Chondrocyte (in vitro differentiated cells): ENCODE data around the gene MTARC1. TPM values are rescaled to one million over a fixed set of nuclear protein-coding genes. Genes with fewer than 3 reads are reported as not detected.
A peak's percentile ranks its signal among the peaks of the same experiment; 100 is the strongest.

Experiments used
- DNase-seq: peaks from one replicate; pipeline ENCODE4 v3.0.0; 2021; ENCODE audit warnings: mixed read lengths, low spot score
- H3K27ac Mint-ChIP-seq: one replicate; pipeline ENCODE4 v1.8.0; 2021; ENCODE audit warnings: mild to moderate bottlenecking, moderate library complexity, mixed read lengths; ENCODE audit not compliant: unreplicated experiment
- H3K27me3 Mint-ChIP-seq: 2 replicates; pipeline ENCODE4 v1.8.0; 2021; ENCODE audit warnings: low read depth, mixed read lengths
- H3K36me3 Mint-ChIP-seq: 2 replicates; pipeline ENCODE4 v1.8.0; 2021; ENCODE audit warnings: low read depth, mixed read lengths
- H3K4me1 Mint-ChIP-seq: 2 replicates; pipeline ENCODE4 v1.8.0; 2021; ENCODE audit warnings: low read depth, mild to moderate bottlenecking, mixed read lengths
- H3K4me3 Mint-ChIP-seq: one replicate; pipeline ENCODE4 v1.8.0; 2021; ENCODE audit warnings: mild to moderate bottlenecking, moderate library complexity, mixed read lengths; ENCODE audit not compliant: unreplicated experiment
- H3K9me3 Mint-ChIP-seq: 2 replicates; pipeline ENCODE4 v1.8.0; 2021; ENCODE audit warnings: low read depth, mixed read lengths
- total RNA-seq: library from RNA; stranded (reverse); gene quantifications from 3 replicates; pipeline ENCODE4 v1.2.1, GENCODE V29; 2021
- TF ChIP-seq, protein P1 (sequence below): fragments of 200-600 bp; sonication (generic); IDR thresholded peaks from 2 replicates; pipeline ENCODE4 v1.5.0; 2021; ENCODE audit warnings: antibody characterized with exemption, mild to moderate bottlenecking, moderate library complexity

The MTARC1 gene
- total RNA-seq, 1 donor from 2014 or later: 2.5 TPM

DNA sequence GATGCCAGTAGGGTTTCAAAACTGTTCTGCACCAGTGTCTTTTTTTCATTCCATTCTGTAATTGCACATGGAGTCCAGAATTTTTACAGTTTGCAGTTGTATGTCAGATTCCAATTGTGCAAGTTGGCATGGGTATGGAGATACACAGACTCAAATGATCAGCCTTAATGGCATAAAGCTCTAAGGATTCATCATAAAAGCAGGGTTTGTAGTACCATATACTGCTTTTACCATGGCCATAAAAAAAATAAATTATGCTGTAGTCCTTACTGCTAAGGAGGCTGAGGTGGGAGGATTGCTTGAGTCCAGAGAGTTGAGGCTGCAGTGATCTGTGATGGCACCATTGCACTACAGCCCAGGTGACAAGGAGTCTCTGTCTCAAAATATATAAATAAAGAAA, 10.3 kb downstream of the MTARC1 start:
- no peaks in the 10 kb centered on the region for H3K27me3 Mint-ChIP-seq
- H3K4me1 Mint-ChIP-seq: peaks cover 2% of the 10 kb centered on the region
- H3K36me3 Mint-ChIP-seq: peaks cover 3% of the 10 kb centered on the region
- TF ChIP-seq, protein P1, sequence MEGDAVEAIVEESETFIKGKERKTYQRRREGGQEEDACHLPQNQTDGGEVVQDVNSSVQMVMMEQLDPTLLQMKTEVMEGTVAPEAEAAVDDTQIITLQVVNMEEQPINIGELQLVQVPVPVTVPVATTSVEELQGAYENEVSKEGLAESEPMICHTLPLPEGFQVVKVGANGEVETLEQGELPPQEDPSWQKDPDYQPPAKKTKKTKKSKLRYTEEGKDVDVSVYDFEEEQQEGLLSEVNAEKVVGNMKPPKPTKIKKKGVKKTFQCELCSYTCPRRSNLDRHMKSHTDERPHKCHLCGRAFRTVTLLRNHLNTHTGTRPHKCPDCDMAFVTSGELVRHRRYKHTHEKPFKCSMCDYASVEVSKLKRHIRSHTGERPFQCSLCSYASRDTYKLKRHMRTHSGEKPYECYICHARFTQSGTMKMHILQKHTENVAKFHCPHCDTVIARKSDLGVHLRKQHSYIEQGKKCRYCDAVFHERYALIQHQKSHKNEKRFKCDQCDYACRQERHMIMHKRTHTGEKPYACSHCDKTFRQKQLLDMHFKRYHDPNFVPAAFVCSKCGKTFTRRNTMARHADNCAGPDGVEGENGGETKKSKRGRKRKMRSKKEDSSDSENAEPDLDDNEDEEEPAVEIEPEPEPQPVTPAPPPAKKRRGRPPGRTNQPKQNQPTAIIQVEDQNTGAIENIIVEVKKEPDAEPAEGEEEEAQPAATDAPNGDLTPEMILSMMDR: no peak
- no peak overlapping the region for H3K4me3 Mint-ChIP-seq
- no peaks in the 10 kb centered on the region for H3K9me3 Mint-ChIP-seq
- no peak overlapping the region for H3K27ac Mint-ChIP-seq
- no peak for DNase-seq

DNA sequence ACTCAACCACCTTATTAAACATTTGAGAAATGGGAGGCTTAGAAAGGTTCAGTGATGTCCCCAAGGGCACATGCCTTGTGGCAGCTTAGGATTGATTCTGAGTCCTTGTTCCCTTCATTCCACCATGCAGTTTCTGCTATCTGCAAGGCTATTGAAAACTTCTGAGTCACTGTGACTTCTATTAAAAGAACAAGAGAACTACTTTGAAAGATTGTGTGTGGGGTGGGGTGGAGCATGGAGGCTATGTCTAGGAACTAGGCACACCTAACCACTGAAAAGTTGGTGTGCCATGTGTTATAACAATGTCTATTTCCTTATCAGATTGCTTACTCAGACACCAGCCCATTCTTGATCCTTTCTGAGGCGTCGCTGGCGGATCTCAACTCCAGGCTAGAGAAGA, 10.8 kb downstream of the MTARC1 start:
- Mint-ChIP-seq H3K36me3 (peaks cover 3% of the 10 kb centered on the region), H3K9me3 (no peaks in the 10 kb centered on the region), H3K4me1 (peaks cover 2% of the 10 kb centered on the region), H3K27me3 (no peaks in the 10 kb centered on the region), H3K4me3 (no peak overlapping the region), H3K27ac (no peak overlapping the region)
- TF ChIP-seq, protein P1: no peak
- no peak for DNase-seq

- H3K9me3 Mint-ChIP-seq: no peaks in the 10 kb centered on the region
- peaks cover 9% of the 10 kb centered on the region for H3K4me1 Mint-ChIP-seq
- no peak for DNase-seq
- TF ChIP-seq, protein P1: no peak
- H3K36me3 Mint-ChIP-seq: peaks cover 3% of the 10 kb centered on the region
- no peak overlapping the region for H3K27ac Mint-ChIP-seq
- H3K27me3 Mint-ChIP-seq: no peaks in the 10 kb centered on the region
- no peak overlapping the region for H3K4me3 Mint-ChIP-seq
Observed at GRCh38 chr1:220798338-220798737, 11.6 kb downstream of the MTARC1 start.

- no peak for DNase-seq
- H3K27ac Mint-ChIP-seq: no peak overlapping the region
- H3K4me3 Mint-ChIP-seq: no peak overlapping the region
- peaks cover 3% of the 10 kb centered on the region for H3K36me3 Mint-ChIP-seq
- TF ChIP-seq, protein P1: no peak
- no peaks in the 10 kb centered on the region for H3K27me3 Mint-ChIP-seq
- H3K4me1 Mint-ChIP-seq: peaks cover 26% of the 10 kb centered on the region
- H3K9me3 Mint-ChIP-seq: no peaks in the 10 kb centered on the region
Observed at GRCh38 chr1:220800262-220800661, 13.5 kb downstream of the MTARC1 start.

DNA sequence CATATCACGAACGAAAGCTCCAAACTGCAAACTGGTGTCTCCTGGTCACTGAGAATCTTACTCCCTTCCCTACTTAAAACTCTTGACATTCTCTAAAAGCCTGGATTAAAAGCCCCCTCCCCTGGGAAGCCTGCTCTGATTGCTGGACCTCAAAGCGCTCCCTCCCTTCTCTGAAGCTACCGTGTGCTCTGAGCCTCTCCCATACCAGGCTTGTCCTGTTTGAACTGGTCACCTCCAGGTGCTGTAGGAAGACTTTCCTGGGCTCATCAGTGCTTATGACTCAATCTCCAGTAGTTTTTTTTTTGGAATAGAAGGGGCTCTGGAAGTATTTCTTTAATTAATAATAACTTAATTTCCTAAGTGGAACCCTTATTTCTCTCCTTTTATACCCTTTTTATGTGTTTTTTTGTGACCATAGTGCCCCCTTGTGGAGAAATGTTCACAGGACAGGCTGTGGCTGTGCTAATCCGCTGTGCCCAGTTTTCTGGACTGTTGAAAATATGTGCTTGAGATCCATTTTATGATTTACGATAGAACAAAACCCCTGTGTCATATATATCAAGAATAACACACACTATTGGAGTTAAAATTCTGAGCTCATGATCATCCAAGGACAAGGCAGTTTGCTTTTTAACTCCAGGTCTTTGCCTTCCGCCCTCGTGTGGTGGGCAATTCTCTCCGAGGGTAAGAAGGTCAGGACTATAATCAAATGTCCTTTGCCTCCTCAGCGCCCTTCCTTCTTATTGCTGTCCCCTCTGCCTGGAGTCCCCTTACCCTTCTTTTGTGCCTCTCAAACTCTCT, 16.9 kb downstream of the MTARC1 start:
- no peaks in the 10 kb centered on the region for H3K9me3 Mint-ChIP-seq
- H3K36me3 Mint-ChIP-seq: peaks cover 3% of the 10 kb centered on the region
- H3K27me3 Mint-ChIP-seq: no peaks in the 10 kb centered on the region
- H3K27ac Mint-ChIP-seq: peak overlapping the region; percentile 85
- TF ChIP-seq, protein P1: peak; percentile 93
- H3K4me3 Mint-ChIP-seq: no peak overlapping the region
- DNase-seq: no peak
- peaks cover 31% of the 10 kb centered on the region for H3K4me1 Mint-ChIP-seq
